Left ventricle myocardium inferior (tissue), 1 donor: ENCODE data around the gene EEF2K. TPM values are rescaled to one million over a fixed set of nuclear protein-coding genes. Genes with fewer than 3 reads are reported as not detected.
A peak's percentile ranks its signal among the peaks of the same experiment; 100 is the strongest.

ENCODE experiments used
- DNase-seq: peaks from one replicate; pipeline ENCODE4 v3.0.0-alpha.2; 2020
- H3K27ac ChIP-seq: fragments of 200-600 bp; replicated peaks from 2 replicates; pipeline ENCODE4 v1.8.0; 2021
- H3K27me3 ChIP-seq: fragments of 200-600 bp; 2 replicates; pipeline ENCODE4 v1.8.0; 2021; ENCODE audit warnings: low read depth
- H3K36me3 ChIP-seq: fragments of 200-600 bp; 2 replicates; pipeline ENCODE4 v1.8.0; 2021
- H3K4me1 ChIP-seq: fragments of 200-600 bp; 2 replicates; pipeline ENCODE4 v1.8.0; 2021
- H3K4me3 ChIP-seq: fragments of 200-600 bp; 2 replicates; pipeline ENCODE4 v1.8.0; 2021; ENCODE audit warnings: mild to moderate bottlenecking, moderate library complexity
- H3K9me3 ChIP-seq: fragments of 200-600 bp; replicated peaks from 2 replicates; pipeline ENCODE4 v1.8.0; 2021
- intact Hi-C: fragments of 100-400 bp; cut with micrococcal nuclease; formaldehyde crosslinking; loops from one replicate; pipeline ENCODE4 v1.11.0; 2022
- total RNA-seq: library from RNA; stranded (reverse); fragmentation: NEBNext Ultra II Directional; extraction: Animal tissue kit (Norgen Biotek cat#: 25700); gene quantifications from one replicate; pipeline ENCODE4 v1.2.1, GENCODE V29; 2021
- TF ChIP-seq, protein P1 (sequence below): fragments of 200-600 bp; IDR thresholded peaks from 2 replicates; pipeline ENCODE4 v1.8.0; 2021; ENCODE audit warnings: antibody characterized with exemption, mild to moderate bottlenecking, borderline replicate concordance
- donor health status: DM: no; HTN: yes; CAD: no; lungs with severe emphysema.

The EEF2K gene
- total RNA-seq, 1 donor from 2014 or later = 22.1 TPM

DNA sequence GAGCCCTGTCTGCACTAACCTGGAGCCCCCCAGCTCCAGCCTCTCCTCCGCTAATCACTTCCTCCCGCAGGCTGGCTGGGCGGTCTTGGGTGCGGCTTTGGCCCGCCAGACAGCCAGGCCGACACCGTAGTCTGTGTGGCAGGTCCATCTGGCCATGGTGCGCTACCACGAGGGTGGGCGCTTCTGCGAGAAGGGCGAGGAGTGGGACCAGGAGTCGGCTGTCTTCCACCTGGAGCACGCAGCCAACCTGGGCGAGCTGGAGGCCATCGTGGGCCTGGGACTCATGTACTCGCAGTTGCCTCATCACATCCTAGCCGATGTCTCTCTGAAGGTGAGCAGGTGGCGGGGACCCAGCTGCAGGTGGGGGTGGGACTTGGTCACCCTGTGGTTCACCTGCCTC is 60.5 kb downstream of the EEF2K start:
- Histone ChIP-seq H3K27ac (no peak overlapping the region), H3K27me3 (no peaks in the 10 kb centered on the region), H3K4me3 (no peak overlapping the region), H3K9me3 (no peaks in the 10 kb centered on the region), H3K36me3 (peaks cover 96% of the 10 kb centered on the region), H3K4me1 (no peaks in the 10 kb centered on the region)
- TF ChIP-seq, protein P1, sequence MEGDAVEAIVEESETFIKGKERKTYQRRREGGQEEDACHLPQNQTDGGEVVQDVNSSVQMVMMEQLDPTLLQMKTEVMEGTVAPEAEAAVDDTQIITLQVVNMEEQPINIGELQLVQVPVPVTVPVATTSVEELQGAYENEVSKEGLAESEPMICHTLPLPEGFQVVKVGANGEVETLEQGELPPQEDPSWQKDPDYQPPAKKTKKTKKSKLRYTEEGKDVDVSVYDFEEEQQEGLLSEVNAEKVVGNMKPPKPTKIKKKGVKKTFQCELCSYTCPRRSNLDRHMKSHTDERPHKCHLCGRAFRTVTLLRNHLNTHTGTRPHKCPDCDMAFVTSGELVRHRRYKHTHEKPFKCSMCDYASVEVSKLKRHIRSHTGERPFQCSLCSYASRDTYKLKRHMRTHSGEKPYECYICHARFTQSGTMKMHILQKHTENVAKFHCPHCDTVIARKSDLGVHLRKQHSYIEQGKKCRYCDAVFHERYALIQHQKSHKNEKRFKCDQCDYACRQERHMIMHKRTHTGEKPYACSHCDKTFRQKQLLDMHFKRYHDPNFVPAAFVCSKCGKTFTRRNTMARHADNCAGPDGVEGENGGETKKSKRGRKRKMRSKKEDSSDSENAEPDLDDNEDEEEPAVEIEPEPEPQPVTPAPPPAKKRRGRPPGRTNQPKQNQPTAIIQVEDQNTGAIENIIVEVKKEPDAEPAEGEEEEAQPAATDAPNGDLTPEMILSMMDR = no peak
- intact Hi-C loops = no loop called here
- DNase-seq = no peak

- DNase-seq = no peak
- H3K4me1 ChIP-seq = peaks cover 6% of the 10 kb centered on the region
- no peak overlapping the region for H3K27ac ChIP-seq
- no peaks in the 10 kb centered on the region for H3K9me3 ChIP-seq
- intact Hi-C loops = no loop called here
- H3K4me3 ChIP-seq = no peak overlapping the region
- H3K36me3 ChIP-seq = peaks cover 98% of the 10 kb centered on the region
- no peaks in the 10 kb centered on the region for H3K27me3 ChIP-seq
- TF ChIP-seq, protein P1 = no peak
These were observed 61.7 kb downstream of the EEF2K start for GRCh38 chr16:22267764-22268163.

DNA sequence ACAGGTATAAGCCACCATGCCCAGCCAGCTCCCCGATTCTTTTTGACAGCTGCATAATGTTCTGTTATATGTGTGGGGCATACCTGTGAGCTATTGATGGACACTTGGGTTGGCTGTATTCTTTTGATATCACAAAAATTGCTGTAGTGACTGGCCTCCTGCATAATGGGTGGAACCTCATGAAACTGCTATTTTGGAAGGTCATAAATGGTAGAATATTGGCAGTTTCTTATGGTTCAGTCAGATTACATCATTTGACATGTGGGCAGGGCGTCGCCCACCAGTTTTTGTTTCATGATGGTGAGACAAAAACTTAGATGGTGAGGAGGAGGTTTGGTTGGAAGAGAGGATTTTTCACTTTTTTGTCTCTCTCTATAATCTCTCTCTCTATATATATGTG is 64.4 kb downstream of the EEF2K start:
- no peaks in the 10 kb centered on the region for H3K9me3 ChIP-seq
- H3K27ac ChIP-seq = no peak overlapping the region
- H3K36me3 ChIP-seq = peaks cover 99% of the 10 kb centered on the region
- no peak overlapping the region for H3K4me3 ChIP-seq
- TF ChIP-seq, protein P1 = no peak
- peaks cover 10% of the 10 kb centered on the region for H3K4me1 ChIP-seq
- intact Hi-C loops = loop anchor here (10.0 kb wide), 1 partner anchor 46 kb away; no protein-coding TSS in a partner anchor
- H3K27me3 ChIP-seq = no peaks in the 10 kb centered on the region
- DNase-seq = no peak

GRCh38 chr16:22272870-22273650 is 67.0 kb downstream of the EEF2K start:
- no peak for DNase-seq
- Histone ChIP-seq H3K4me1 (peaks cover 10% of the 10 kb centered on the region), H3K9me3 (no peaks in the 10 kb centered on the region), H3K36me3 (peaks cover 99% of the 10 kb centered on the region), H3K27ac (peak overlapping the region; percentile 51), H3K27me3 (no peaks in the 10 kb centered on the region), H3K4me3 (no peak overlapping the region)
- intact Hi-C loops = loop anchor here (10.0 kb wide), 1 partner anchor 48 kb away; no protein-coding TSS in a partner anchor
- TF ChIP-seq, protein P1 = no peak

DNA sequence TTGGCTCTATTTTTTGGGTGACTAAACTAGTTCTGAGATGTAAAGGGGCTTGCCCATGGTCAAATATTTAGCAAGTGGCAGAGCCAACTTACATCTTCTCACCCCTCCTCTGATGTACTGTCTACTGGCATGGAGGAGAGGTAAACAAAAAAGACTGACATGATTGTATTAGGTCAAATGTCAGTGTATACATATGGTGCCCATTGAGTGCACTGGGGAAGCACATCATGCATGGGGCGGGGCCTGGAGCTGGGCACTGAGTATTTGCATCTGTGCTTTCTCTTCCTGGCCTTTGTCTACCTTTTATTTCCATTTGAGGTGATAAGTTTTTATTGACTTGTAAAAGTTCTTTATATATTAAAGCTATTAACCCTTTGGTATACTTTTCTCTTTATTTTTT is 68.8 kb downstream of the EEF2K start:
- H3K4me1 ChIP-seq = peaks cover 14% of the 10 kb centered on the region
- DNase-seq = no peak
- intact Hi-C loops = loop anchor here (10.0 kb wide), 1 partner anchor 50 kb away; no protein-coding TSS in a partner anchor
- TF ChIP-seq, protein P1 = no peak
- no peaks in the 10 kb centered on the region for H3K9me3 ChIP-seq
- H3K27ac ChIP-seq = no peak overlapping the region
- peaks cover 90% of the 10 kb centered on the region for H3K36me3 ChIP-seq
- no peaks in the 10 kb centered on the region for H3K27me3 ChIP-seq
- no peak overlapping the region for H3K4me3 ChIP-seq
